EL (cell line): Measurements from ENCODE around the gene AHCYL1.

Experiments
- DNase-seq: peaks from one replicate; pipeline ENCODE4 v3.0.0-alpha.2; 2016

The AHCYL1 gene

GRCh38 chr1:110064576-110065337 is 80.2 kb downstream of the AHCYL1 start:
- no peak for DNase-seq

- peak; percentile 47 for DNase-seq
Measured at GRCh38 chr1:110065841-110066240, 81.3 kb downstream of the AHCYL1 start.

- no peak for DNase-seq
Measured at GRCh38 chr1:110067479-110067892, 82.9 kb downstream of the AHCYL1 start.

GRCh38 chr1:110067893-110068645 is 83.5 kb downstream of the AHCYL1 start:
- DNase-seq = peak; percentile 32

- no peak for DNase-seq
Measured at GRCh38 chr1:110068646-110069403, 84.3 kb downstream of the AHCYL1 start.

- DNase-seq = no peak
Measured at GRCh38 chr1:110069404-110070281, 85.1 kb downstream of the AHCYL1 start.

GRCh38 chr1:110070282-110070669 is 85.7 kb downstream of the AHCYL1 start:
- DNase-seq = no peak

GRCh38 chr1:110070671-110071242 is 86.2 kb downstream of the AHCYL1 start, which contains the start of gene ALX3:
Gene ALX3, minus strand, starts transcription at chr1:110070672. Its CDS starts 60 bp downstream, at chr1:110070612.
- DNase-seq = no peak
